Stimulated activated CD4-positive, alpha-beta T cell treated with anti-CD3 and anti-CD28 coated beads, Interleukin-12 subunit alpha, Interleukin-12 subunit beta, amount 100 ng/mL, for 48 hours (primary cell): ENCODE results near the gene FAM163B.

ENCODE experiments used
- DNase-seq, 3 donors: peaks; one replicate each; pipeline ENCODE4 v3.0.0-alpha.2; 2020; ENCODE audit warnings: low read depth in 2 of 3, low spot score in 1 of 3

The FAM163B gene

GRCh38 chr9:133609311-133610098, at the start of gene FAM163B:
TSS of gene FAM163B (minus strand) at chr9:133609389. CDS start at chr9:133580223, 29,166 bp downstream.
- DNase-seq = peak; percentile 5 to 20 (median 18)

GRCh38 chr9:133657120-133657661, 48.0 kb upstream of the FAM163B start:
- DNase-seq = no peak

DNA sequence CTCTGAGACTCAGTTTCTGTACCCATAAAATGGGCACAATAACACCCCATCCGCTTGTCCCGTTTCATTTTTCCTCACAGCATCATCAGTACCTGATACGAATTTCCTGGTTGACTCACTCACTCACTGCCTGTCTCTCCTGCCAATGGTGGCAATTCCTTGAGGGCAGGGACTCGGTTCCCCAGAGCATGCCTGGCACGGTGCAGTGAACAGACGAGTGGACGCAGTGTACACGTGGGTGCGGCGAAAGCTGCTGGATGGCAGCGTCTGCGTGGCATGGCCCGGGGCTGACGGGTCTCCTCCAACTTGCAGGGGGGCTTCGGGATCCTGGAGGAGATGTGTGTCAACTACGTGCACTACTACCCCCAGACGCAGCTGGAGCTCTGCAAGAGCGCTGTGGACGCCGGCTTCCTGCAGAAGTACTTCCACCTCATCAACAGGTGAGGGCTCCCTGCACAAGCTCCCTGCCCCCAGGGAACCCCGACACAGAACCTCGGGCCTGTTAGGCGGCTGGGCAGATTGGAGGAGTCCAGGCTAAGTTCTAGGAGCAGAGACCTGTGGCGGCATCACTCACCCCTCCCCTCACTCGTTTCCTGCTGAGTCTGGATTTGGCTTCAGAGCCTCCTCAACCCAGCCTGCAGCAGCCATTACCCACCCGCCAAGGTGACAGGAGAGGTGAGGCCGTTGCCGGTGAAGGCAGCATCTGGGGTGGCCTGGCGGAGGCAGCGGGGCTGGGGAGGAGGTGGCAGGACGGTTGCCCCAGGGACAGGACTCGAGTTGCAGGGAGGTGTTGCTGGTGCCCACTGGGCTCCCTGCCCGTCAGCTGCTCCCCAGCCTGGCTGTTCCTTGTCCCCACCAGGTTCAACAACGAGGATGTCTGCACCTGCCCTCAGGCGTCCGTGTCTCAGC, 47.3 kb upstream of the FAM163B start:
- no peak for DNase-seq

GRCh38 chr9:133655701-133656100, 46.5 kb upstream of the FAM163B start:
- no peak for DNase-seq

DNA sequence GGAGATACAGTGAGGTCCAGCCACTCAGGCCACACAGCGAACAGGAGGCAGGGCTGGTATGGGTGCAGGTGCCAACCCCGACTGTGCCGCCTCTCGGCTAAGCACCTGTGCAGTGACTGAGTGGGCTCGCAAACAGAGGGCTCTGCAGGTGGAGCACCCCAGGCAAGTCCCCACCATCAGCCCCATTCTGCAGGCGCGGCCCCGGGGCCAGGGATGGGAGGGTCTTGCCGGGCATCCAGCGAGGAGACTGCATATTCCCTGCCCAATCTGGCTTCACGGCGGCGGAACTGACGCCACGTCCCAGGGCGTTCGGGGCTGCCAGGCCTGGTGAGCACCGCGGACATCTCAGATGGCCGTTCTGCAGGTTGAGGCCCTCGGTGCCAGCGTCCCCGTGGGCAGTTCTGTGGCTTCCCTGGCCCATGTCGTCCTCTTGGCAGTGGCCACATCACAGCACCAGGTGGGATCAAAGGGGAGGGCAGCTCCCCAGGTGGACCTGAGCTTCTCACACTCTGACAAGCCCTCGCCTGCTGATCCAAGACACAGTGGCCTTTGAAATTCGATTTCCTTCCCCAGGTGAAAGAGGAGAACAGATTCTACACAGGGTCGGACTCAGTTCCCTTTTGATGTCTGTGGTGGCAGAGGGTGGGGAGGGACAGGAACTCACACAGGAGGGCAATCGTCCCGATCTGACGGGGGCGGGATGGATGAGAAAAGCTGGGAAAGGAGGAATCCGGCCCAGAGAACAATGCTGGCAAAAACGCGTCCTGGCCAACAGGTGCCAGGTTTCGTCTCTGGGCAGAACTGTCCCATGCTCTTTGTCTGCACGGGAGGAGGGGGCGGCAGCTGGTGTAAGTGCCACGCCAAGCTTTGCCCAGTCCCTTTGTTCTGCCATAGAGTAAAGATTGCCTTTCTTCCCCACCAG, 45.8 kb upstream of the FAM163B start:
- no peak for DNase-seq

DNA sequence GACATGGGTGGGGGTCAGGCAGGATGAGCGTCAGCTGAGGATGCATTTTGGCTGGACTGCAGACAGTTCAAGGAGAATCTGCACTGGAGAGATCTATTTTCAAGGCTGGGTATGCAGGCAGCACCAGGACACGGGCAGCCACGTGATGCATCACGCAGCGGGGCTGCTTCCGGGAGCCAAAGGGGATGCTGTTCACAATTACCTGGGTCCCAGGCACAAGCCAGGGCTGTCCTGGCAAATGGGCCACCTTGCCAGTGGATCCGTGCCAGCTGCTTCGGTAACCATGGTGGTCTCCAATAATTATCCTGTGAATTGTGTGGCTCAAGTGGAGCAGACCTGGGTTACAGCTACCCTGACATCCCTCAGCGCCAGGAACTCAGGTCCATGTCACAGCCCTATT, 44.4 kb upstream of the FAM163B start:
- DNase-seq = no peak

GRCh38 chr9:133650026-133650425, 40.8 kb upstream of the FAM163B start:
- no peak for DNase-seq

GRCh38 chr9:133649194-133649593, 40.0 kb upstream of the FAM163B start:
- no peak for DNase-seq

- DNase-seq = no peak
Measured at GRCh38 chr9:133647765-133648469, 38.7 kb upstream of the FAM163B start.

GRCh38 chr9:133647148-133647547, 38.0 kb upstream of the FAM163B start:
- no peak for DNase-seq

- DNase-seq = no peak
Measured at GRCh38 chr9:133645021-133645765, 36.0 kb upstream of the FAM163B start.

GRCh38 chr9:133643978-133644760, 35.0 kb upstream of the FAM163B start:
- DNase-seq = no peak

DNA sequence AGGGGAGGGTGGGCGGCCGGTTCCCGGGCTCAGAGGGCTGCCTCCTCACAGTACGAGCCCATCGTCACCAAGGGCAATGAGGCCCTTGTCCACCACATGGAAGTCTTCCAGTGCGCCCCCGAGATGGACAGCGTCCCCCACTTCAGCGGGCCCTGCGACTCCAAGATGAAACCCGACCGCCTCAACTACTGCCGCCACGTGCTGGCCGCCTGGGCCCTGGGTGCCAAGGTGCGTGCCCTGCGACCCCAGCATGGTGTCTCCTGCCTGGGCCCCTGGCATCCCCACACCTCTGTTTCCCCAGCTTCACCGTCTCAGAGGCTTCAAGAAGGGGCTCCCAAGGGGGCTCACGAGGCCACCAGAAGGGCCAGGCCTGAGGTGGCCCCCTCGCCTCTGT, 34.2 kb upstream of the FAM163B start:
- no peak for DNase-seq

DNA sequence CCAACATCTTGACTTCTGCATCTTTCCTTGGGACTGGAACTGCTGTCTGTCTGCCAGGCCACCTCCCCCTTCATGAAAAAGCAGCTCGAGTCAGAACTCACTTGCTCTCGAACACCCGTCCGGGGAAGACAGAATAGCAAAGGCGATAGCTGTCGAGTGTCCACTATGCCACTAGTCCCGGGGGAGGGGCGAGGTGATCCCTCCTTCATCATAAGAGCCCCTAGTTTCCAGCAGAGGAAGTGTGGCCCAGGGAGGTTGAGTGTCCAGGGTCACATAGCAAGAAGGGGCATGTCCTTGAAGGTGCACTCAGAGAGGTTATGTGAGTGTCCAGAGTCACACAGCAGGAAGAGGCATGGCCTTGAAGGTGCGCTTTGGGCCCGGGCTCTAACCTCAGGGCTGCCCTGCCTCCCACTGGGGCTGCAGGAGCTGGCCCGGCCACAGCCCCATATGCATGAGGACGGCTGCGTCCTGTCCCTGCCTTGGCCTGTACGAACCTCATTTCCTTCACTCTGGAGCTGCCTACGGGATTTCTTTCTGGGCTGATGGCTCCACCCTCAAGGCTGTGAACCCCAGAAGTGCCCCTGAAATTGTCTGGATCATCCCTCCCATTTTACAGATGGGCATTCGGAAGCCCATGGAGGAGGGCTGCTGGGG, 33.6 kb upstream of the FAM163B start:
- no peak for DNase-seq

DNA sequence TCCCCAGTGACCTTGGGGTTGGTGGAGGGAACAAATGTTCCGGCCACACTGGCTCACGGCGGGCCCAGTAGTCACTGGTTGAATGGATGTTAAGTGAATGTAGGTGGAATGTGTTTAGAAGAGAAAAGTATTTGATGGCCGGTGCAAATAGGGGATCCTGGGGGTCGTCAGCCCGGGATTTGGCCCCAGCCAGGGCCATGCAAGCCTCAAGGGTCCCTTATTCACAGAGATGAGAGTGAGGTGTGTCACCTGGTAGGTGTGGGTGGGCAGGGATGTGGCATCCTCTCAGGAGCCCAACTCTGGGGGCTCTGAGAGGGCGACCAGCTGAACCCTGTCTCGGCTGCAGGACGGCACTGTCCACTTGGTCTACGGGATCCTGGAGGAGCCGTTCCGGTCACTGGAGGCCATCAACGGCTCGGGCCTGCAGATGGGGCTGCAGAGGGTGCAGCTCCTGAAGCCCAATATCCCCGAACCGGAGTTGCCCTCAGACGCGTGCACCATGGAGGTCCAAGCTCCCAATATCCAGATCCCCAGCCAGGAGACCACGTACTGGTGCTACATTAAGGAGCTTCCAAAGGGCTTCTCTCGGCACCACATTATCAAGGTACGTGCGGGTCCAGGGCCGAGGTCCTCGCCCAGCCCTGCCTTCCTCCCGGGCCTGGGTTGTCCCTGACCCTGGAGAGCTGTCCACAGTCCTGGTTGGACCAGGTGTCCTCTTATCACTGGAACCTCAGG, 32.8 kb upstream of the FAM163B start:
- DNase-seq = no peak

DNA sequence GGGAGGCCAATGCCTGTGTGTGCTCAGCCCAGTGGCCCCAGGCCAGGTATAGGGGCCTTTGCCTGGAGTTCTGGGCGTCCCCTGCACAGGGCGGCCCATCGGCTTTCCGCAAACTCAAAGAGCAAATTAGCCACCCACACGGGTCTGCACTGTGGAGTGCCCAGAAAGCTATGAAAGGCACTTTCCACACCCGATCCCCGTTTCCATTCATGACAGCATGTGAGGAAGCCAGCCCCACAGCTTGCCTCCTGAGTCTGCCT, 32.1 kb upstream of the FAM163B start:
- no peak for DNase-seq

DNA sequence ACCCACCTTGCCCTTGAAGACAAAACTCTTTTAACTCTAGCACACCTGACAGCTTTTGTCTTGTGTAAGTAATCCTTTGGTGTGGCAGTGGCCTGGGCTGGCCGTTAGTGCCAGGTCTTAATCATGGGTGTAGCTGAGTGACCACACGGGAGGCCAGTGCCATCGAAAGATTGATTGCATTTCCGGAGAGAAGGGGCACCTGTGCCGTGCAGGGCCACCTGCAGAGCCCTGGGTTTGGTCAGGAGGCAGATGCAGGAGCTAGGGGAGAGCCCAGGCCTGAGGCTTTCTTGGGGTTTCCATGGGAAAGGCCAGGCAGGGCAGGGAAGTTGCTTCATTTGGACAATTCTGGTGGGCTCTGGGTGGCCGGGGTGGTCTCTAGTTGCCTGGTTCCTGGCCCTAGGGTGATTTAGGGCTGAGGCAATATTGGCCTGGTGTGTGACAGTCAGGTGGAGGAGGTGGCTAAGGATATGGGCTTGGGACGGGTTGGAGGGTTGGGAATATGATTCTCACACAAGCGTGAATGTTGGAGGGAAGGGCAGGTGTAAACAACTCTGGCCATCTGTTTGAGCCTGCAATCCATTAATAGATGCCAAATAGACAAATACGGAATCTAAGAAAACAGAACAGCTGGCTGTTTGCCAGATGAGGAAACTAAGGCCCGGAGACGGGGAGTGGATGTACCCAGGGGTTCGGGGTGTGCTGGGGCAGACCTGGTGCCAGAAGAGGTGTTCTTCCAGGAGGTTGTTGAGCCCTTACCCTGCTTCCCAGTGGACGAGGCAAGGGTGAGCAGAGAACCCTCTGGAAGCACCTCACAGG, 31.6 kb upstream of the FAM163B start:
- DNase-seq = no peak
